ENCODE measurements around the gene ASB10. TPM values are rescaled to one million over a fixed set of nuclear protein-coding genes. Genes with fewer than 3 reads are reported as not detected.

The ASB10 gene
- total and polyA plus RNA-seq, 2 of the 13 experiments (the other 11 are each of a cell fraction or from before 2014, with no cell fraction given) = not detected

- peak; percentile 86 for TF ChIP-seq ASH2L (IDR thresholded peaks at IDR 0.05; ENCODE audit: insufficient read length, low read depth, low read length)
- no peak for TF ChIP-seq EHMT2 (IDR thresholded peaks at IDR 0.05; ENCODE audit: borderline replicate concordance, low read depth, low read length)
- peak; percentile 56; the same call in 1 of the 2 replicates for TF ChIP-seq ZNF746 (CRISPR knock-in tag; IDR thresholded peaks at IDR 0.05)
- TF ChIP-seq ZNF142 (CRISPR knock-in tag; IDR thresholded peaks at IDR 0.05) = 0 out of 2 replicates have a peak, but pooled peaks have one; percentile 62
- TF ChIP-seq MTA1 (CRISPR knock-in tag; IDR thresholded peaks at IDR 0.05; ENCODE audit: borderline replicate concordance) = no peak
- no peak for TF ChIP-seq CBX2 (IDR thresholded peaks at IDR 0.05; ENCODE audit: low read depth, low read length)
- no peak for TF ChIP-seq CBX2 (CRISPR knock-in tag; IDR thresholded peaks at IDR 0.05; ENCODE audit: low read depth)
- peak; percentile 72 for TF ChIP-seq ZNF407 (CRISPR knock-in tag; IDR thresholded peaks at IDR 0.05; ENCODE audit: not compliant biosample characterization)
- TF ChIP-seq ZNF121 (CRISPR knock-in tag; IDR thresholded peaks at IDR 0.05) = no peak
- TF ChIP-seq ZNF280B (CRISPR knock-in tag; IDR thresholded peaks at IDR 0.05; ENCODE audit: borderline replicate concordance) = no peak; the same call in 1 of the 2 replicates
- peak; percentile 31; the same call in 1 of the 2 replicates for TF ChIP-seq MZF1 (CRISPR knock-in tag; IDR thresholded peaks at IDR 0.05; ENCODE audit: borderline replicate concordance)
Observed at GRCh38 chr7:151226875-151227782, 40.1 kb upstream of the ASB10 start, which contains the start of gene ABCF2 (continued).
